HepG2 (cell line): ENCODE data around the gene SPECC1L. TPM values are rescaled to one million over a fixed set of nuclear protein-coding genes. Genes with fewer than 3 reads are reported as not detected.

Experiments
- ARID2 ChIP-seq: sonication (generic); formaldehyde crosslinking; IDR thresholded peaks from 2 replicates; pipeline ENCODE4 v1.8.1; 2022; ENCODE audit warnings: mild to moderate bottlenecking, missing genetic modification reagents, borderline replicate concordance
- ATAD3A ChIP-seq: sonication (generic); formaldehyde crosslinking; IDR thresholded peaks from 2 replicates; pipeline ENCODE4 v1.4.0; 2020; ENCODE audit warnings: missing genetic modification reagents
- ATF1 ChIP-seq: IDR thresholded peaks from 2 replicates; pipeline ENCODE4 v1.6.1; 2016; ENCODE audit warnings: mild to moderate bottlenecking, control low read depth
- CEBPZ ChIP-seq: IDR thresholded peaks from 2 replicates; pipeline ENCODE4 v1.6.1; 2012; ENCODE audit warnings: low read length, improper control_type of control experiment
- ELF3 ChIP-seq: IDR thresholded peaks from 2 replicates; pipeline ENCODE4 v1.6.1; 2016; ENCODE audit warnings: missing genetic modification reagents, missing compliant biosample characterization
- GLI4 ChIP-seq: sonication (generic); formaldehyde crosslinking; IDR thresholded peaks from 2 replicates; pipeline ENCODE4 v1.5.1; 2020; ENCODE audit warnings: missing genetic modification reagents, mild to moderate bottlenecking, moderate library complexity, borderline replicate concordance
- HES4 ChIP-seq: sonication (generic); formaldehyde crosslinking; IDR thresholded peaks from 2 replicates; pipeline ENCODE4 v1.9.0; 2021; ENCODE audit warnings: mild to moderate bottlenecking, missing genetic modification reagents, borderline replicate concordance
- JUNB ChIP-seq: sonication (generic); formaldehyde crosslinking; IDR thresholded peaks from 2 replicates; pipeline ENCODE4 v1.8.0; 2022; ENCODE audit warnings: missing genetic modification reagents, mild to moderate bottlenecking, borderline replicate concordance
- KDM5B ChIP-seq: sonication (generic); formaldehyde crosslinking; IDR thresholded peaks from 2 replicates; pipeline ENCODE4 v1.4.0; 2020; ENCODE audit warnings: missing genetic modification reagents, mild to moderate bottlenecking, borderline replicate concordance
- MAFK ChIP-seq, 2 experiments: IDR thresholded peaks in 1 of 2; conservative IDR thresholded peaks in 1 of 2; 2 replicates each; pipeline ENCODE4 v1.6.1; 2011; ENCODE audit warnings: improper control_type of control experiment in 2 of 2, low read length in 2 of 2
- MTA3 ChIP-seq: sonication (generic); formaldehyde crosslinking; IDR thresholded peaks from 2 replicates; pipeline ENCODE4 v1.4.0; 2020; ENCODE audit warnings: missing genetic modification reagents
- MTF1 ChIP-seq: sonication (generic); formaldehyde crosslinking; IDR thresholded peaks from 2 replicates; pipeline ENCODE4 v1.5.0; 2020; ENCODE audit warnings: missing genetic modification reagents
- PAX8 ChIP-seq: sonication (generic); formaldehyde crosslinking; IDR thresholded peaks from 2 replicates; pipeline ENCODE4 v1.8.0; 2022; ENCODE audit warnings: mild to moderate bottlenecking, missing genetic modification reagents, borderline replicate concordance
- PLRG1 ChIP-seq: fragments of 450-650 bp; conservative IDR thresholded peaks from 2 replicates; pipeline ENCODE4 v1.6.1; 2016
- SRSF4 ChIP-seq: fragments of 200-400 bp; formaldehyde crosslinking; IDR thresholded peaks from one replicate; pipeline ENCODE4 v1.6.1; 2018; ENCODE audit warnings: mild to moderate bottlenecking, low read depth, low read length, moderate library complexity; ENCODE audit not compliant: poor library complexity, severe bottlenecking
- TBX3 ChIP-seq: fragments of 450-650 bp; IDR thresholded peaks from 2 replicates; pipeline ENCODE4 v1.6.1; 2017; ENCODE audit warnings: antibody characterized with exemption, mild to moderate bottlenecking, inconsistent platforms, borderline replicate concordance
- ZNF24 ChIP-seq: fragments of 450-650 bp; IDR thresholded peaks from 2 replicates; pipeline ENCODE4 v1.6.1; 2017; ENCODE audit warnings: antibody characterized with exemption, mild to moderate bottlenecking
- ZNF382 ChIP-seq: sonication (generic); formaldehyde crosslinking; IDR thresholded peaks from 2 replicates; pipeline ENCODE4 v1.5.0; 2020; ENCODE audit warnings: missing genetic modification reagents, mild to moderate bottlenecking, borderline replicate concordance
- ZNF687 ChIP-seq: sonication (generic); formaldehyde crosslinking; IDR thresholded peaks from 2 replicates; pipeline ENCODE4 v1.5.1; 2020; ENCODE audit warnings: mild to moderate bottlenecking, missing genetic modification reagents, moderate library complexity
- ZNF709 ChIP-seq: sonication (generic); formaldehyde crosslinking; IDR thresholded peaks from 2 replicates; pipeline ENCODE4 v1.5.0; 2020; ENCODE audit warnings: mild to moderate bottlenecking, missing genetic modification reagents
- polyA plus RNA-seq, 8 experiments: library from polyadenylated mRNA; depleted of rRNA in 3 of 8; stranded (reverse) in 7 of 8; unstranded in 1 of 8; fragments of >200 nt; fragmentation: Illumina TruSeq in 4 of 8; extraction: Trizol in 4 of 8; gene quantifications; 2 replicates each; pipeline versions ENCODE4 v1.2.1 to v1.2.3, GENCODE V29; 2011 to 2016; ENCODE audit warnings: low read depth in 4 of 8, missing spikeins in 1 of 8, mixed read lengths in 1 of 8; ENCODE audit not compliant: insufficient read depth in 1 of 8
- total RNA-seq, 5 experiments: library from RNA; depleted of rRNA; stranded (reverse); fragments of >200 nt; fragmentation: Illumina TruSeq; extraction: Trizol; gene quantifications; 2 replicates each; pipeline ENCODE4 v1.2.3, GENCODE V29; 2016; ENCODE audit warnings: low read depth in 1 of 5
- TF ChIP-seq, protein P1 (sequence below): sonication (generic); formaldehyde crosslinking; IDR thresholded peaks from 2 replicates; pipeline ENCODE4 v1.5.0; 2020; ENCODE audit warnings: missing genetic modification reagents

Gene SPECC1L
- total and polyA plus RNA-seq, 2 of the 13 experiments (the other 11 are each of a cell fraction or from before 2014, with no cell fraction given): 14.1 to 30.3 TPM

DNA sequence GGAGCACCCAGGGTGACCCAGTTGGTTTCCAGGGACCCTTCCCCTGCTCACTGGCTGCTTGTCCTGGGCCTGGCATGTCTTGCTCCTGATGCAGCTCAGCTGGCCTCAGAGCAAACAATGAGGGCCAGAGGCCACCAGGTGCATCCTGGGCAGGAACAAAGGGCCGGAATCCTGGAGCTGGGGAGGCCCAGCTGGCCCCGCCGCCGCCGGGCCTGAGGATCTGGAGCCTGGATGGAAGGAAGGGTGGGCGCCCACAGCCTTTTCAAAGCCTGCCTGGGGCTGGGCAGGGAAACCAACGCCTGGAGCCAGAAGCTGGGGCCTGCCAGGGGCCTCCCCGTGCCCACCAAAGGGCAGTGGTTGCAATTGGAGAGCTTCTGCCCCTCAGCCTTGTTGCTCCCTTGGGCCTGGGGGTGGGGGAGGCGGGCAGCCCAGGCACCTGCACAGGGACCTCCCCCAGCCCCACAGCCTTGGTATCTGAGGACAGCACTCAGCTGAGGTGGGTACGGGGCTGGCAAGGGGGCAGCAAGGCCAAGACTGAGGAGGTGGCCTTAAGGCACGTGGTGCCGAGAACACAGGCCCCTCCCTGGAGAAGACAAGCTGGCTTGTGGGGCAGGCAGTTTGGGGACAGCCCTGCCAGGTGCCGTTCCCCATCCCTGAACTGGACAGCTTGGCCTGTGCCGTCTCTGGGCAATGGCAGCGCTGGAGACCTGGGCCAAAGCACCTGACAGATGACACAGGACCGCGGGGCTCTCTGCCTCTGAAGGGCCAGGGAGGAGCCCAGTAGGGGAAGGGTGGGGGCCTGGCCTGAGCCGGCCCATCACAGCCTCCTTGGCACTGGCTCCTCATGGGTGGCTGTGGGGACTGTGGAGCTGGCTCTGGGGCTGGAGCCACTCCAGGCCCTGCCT, 149.7 kb downstream of the SPECC1L start (continued):
- peak; percentile 90 for TF ChIP-seq ZNF687 (CRISPR knock-in tag)
- no peak for TF ChIP-seq ATF1 (CRISPR knock-in tag)
- TF ChIP-seq, protein P1, sequence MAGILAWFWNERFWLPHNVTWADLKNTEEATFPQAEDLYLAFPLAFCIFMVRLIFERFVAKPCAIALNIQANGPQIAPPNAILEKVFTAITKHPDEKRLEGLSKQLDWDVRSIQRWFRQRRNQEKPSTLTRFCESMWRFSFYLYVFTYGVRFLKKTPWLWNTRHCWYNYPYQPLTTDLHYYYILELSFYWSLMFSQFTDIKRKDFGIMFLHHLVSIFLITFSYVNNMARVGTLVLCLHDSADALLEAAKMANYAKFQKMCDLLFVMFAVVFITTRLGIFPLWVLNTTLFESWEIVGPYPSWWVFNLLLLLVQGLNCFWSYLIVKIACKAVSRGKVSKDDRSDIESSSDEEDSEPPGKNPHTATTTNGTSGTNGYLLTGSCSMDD (CRISPR knock-in tag): no peak
- no peak for TF ChIP-seq ZNF24
- TF ChIP-seq PLRG1: no peak
- no peak for TF ChIP-seq ELF3 (CRISPR knock-in tag)
- TF ChIP-seq ZNF709: no peak
- TF ChIP-seq PAX8 (CRISPR knock-in tag): no peak
- peak; percentile 15; the same call in 1 of the 2 replicates for TF ChIP-seq KDM5B
- no peak for TF ChIP-seq ATAD3A (CRISPR knock-in tag)
- TF ChIP-seq ARID2 (CRISPR knock-in tag): no peak
- TF ChIP-seq ZNF382 (CRISPR knock-in tag): no peak
- no peak for TF ChIP-seq TBX3
- TF ChIP-seq MTF1 (CRISPR knock-in tag): no peak
- no peak for TF ChIP-seq HES4 (CRISPR knock-in tag)
- no peak for TF ChIP-seq GLI4 (CRISPR knock-in tag)
- no peak for TF ChIP-seq JUNB (CRISPR knock-in tag)
- TF ChIP-seq MAFK (conservative IDR thresholded peaks at IDR 0.05 in 1 of 2, IDR thresholded peaks at IDR 0.05 in 1 of 2; ENCODE audit: low read length in 2 of 2): no peak
- TF ChIP-seq MTA3 (CRISPR knock-in tag): no peak
- no peak for TF ChIP-seq SRSF4
- no peak for TF ChIP-seq CEBPZ
